NCI-H2227 (cell line): ENCODE data around the gene SLC10A7.

Experiments
- DNase-seq: peaks from one replicate; lab custom pipeline; 2025; ENCODE audit not compliant: unreplicated experiment; lab: John Stamatoyannopoulos, UW

Gene SLC10A7

DNA sequence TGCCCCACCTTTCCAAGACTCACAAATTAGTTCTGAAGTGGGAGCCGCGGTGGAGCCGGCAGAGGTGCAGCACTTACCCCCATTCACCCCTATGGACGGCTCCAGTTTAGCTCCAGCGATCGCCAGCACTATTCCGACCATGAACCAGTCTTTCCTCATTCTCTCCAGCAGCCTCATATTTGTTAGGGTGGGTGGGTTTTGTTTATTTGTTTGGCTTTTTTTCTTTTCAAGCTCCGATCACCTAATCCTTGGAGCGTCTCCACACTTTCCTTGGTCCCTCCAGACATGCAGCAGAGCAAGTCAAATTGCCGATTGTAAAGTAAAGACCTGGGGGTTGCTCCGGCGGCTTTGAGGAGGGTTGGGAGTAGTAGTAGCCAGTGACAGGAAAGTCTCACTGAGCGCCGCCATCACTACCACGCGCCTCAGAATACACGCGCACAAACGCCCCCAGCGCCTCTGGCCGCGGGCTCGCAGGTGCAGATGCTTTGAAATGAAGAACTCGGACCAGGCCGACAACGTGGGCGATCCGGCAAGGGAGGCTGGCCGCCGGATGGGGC, at the start of gene SLC10A7:
SLC10A7 (minus strand) TSS at position 400 of the 557 bp plus-strand sequence; CDS start at position 177, 223 bp downstream.
- DNase-seq: peak; percentile 52

- no peak for DNase-seq
Observed at GRCh38 chr4:146567396-146567795, 45.7 kb upstream of the SLC10A7 start.

DNA sequence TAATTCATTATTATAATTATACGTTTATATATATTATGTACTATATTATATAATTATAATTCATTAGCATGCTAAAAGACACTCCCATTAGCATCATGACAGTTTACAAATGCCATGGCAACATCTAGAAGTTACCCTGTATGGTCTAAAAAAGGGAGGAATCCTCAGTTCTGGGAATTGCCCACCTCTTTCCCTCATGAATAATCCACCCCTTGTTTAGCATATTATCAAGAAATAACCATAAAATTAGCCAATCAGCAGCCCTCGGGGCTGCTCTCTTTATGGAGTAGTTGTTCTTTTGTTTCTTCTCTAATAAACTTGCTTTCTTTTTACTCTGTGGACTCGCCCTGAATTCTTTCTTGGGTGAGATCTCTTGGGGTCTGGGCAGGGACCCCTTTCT, 42.8 kb upstream of the SLC10A7 start:
- DNase-seq: no peak

DNA sequence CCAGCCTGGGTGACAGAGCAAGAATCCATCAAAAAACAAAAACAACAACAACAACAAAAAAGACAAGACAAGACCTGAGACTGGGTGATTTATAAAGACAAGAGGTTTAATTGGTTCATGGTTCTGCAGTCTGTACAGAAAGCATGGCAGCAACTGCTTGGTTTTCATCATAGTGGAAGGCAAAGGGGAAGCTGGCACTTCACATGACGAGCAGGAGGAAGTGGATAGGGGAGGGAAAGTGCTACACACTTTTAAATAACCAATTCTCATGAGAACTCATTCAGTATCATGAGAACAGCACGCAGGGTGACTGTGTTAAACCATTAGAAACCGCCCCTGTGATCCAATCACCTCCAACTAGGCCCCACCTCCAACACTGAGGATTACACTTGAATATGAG, 28.4 kb upstream of the SLC10A7 start:
- DNase-seq: no peak

DNA sequence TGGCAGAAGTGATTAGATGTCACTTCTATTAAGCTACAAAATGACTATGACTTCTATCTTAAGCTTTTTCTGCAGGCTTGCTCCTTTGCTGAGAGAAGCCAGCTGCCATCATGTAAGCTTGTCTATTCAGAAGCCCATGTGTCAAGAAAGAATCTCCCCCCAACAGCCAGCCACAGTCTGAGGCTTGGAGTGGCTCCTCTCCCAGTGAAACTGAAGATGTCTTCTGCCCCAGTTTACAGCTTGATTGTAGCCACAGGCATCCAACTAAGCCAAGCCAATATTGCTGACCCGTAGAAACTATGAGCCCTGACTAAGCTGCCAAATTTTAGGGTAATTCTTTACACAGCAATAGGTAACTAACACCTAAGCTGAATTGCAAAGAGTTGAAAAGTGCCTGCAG, 26.7 kb upstream of the SLC10A7 start:
- no peak for DNase-seq

GRCh38 chr4:146545102-146545501, 23.4 kb upstream of the SLC10A7 start:
- no peak for DNase-seq

DNA sequence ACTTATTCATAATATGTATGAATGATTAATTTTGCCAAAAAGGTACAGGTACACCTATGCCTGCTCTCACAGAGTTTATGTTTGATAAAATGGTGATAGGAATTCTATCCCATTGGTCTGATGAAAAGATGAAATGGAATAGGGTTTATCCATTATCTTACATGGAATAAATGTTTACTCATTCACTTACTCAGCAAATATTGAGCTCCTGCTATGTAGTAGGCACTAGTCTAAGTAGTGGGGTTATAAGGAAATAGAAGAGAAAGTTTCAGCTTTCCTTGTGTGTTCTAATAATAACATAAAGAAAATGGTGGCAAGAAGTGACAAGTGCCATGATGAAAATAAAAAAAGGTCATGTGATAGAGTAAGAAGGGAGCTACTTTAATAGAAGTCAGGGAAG, 12.4 kb upstream of the SLC10A7 start:
- DNase-seq: no peak

DNA sequence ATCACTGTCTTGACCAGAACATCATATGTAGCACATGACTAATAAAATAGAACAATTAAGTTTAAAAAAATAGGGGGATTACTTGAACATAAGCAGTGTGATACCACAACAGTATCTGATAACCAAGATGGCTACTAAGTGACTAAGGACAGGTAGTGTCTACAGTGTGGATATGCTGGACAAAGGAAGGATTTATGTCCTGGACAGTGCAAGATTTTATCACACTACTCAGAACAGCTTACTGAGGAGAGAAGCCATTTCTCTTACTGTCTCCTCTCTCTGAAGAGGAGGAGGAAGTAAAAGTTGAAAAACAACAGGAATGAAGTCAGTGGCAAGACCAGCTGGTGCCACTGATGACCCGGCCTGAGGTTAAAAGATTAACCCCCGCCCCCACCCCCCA, 4.0 kb upstream of the SLC10A7 start:
- DNase-seq: no peak

- no peak for DNase-seq
Observed at GRCh38 chr4:146524663-146525062, 2.9 kb upstream of the SLC10A7 start.

DNA sequence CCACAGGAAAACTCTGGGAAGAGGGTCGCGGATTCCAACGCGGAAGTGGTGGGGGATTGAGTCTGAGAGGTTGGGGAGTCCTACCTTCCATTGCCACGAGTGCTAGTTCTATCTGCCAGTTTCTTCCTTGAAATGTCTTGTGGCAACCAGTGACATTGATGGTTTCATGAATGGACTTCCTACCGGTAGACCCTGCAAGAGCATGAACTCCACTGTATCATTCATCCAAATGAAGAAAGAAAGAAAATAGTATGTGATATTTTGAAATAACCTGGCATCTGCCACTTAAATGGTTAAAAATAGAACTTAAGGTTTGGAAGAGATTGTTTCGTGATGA, 1.1 kb upstream of the SLC10A7 start:
- DNase-seq: peak; percentile 3

DNA sequence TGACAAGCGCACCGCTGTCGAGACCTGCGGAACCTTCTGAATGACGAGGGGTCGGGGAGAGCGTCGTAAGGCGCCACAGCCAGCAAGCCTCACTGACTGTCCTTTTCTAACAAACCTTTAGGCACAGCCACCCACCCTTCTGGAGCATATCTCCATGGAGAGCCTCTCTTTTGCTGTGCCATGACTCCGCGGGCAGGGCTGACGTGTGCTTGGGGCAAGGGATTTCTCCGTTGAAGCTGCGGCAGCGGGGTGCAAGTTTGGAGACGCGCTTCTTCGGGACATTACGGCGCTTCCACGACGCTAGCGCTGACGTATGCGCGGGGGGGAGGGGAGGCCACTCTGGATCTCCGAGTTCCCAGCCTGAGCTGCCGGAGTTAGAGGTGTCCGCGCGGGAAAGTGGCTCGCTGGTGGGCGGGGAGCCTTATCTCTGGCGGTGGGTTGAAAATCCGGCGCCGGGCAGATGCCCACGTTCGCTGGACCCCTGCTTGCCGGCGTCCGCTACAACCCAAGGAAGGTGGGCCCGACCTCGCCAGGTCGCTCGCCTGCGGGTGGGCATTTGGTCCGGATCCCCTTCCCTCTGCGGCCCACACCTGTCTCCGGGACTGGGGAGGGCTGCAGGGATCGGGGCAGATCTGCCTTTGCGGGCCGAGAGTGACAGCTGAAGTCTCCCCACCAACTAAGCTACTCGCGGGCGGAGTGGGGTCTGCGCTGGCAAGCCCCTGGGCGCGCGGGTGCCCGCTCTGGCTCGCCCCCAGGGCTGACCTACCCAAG, 543 bp upstream of the SLC10A7 start:
- peak; percentile 71 for DNase-seq

- peak; percentile 0 for DNase-seq
Observed at GRCh38 chr4:146520896-146521540, 722 bp downstream of the SLC10A7 start.

DNA sequence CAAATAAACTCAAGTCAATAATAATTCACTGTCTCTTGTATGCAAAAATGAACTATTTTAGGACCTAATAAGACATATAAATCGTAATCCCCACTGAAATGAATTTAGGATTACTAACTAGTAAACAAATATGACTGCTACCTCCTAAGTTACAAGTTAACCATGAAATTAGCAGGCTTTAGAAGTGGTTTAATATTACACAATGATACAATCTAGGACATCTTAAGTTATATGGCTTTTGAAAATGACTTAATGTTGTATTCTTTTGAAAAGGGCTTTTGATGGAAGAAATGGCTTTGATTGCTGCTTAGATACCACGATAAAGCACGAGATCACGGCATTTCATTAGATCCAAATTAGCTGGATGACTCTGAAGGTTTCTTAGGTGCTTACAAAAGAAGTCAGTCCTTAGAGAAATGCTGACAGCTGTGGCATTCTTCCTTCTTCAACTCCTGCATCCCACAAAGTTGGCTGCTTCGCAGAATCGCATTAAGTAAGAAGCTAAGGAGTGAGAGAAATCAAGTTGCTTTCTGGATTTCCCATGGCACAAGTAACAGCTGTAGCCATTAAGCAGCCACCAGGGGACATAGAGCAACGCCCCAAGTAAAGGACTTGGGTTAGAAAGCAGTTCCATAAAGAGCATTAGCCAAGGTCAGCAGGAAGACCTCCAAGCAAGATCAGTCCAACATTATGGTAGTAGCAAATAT, 6.9 kb downstream of the SLC10A7 start:
- no peak for DNase-seq

DNA sequence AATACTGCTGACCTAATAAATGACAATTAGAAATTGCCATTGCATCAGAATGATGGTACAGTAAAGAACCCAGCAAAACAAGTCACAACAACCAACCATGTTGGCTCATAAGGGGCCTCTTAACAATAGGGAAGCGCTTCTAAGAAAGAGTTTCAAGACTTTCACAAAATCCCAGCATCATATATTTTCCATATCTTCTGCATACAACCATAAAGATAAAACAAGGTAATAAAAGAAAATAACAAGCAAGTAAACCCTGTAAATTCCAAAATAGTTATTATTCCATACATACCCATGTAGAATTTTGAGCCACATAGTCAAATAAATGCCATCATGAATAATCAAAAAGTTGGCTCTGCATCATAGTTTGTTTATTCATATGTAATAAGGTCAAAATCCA, 8.2 kb downstream of the SLC10A7 start:
- DNase-seq: no peak

DNA sequence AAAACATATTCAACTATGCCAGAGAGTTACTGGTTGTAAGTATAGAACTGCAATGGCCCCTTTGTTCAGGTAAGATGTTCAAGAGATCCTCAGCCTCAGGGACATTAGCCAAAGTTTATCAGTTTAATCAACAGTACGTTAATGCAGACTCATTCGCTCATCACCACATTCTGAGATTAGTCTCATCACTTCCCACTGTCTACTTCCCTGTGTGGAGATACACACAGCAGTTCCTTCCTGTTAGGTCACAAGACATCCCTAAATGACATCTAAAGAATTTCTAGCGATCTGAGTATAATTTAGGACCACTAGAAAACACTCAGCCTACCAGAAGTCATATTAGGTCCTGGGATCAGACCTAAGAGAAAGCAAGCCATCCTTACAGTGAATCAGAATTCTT, 10.4 kb downstream of the SLC10A7 start:
- no peak for DNase-seq

DNA sequence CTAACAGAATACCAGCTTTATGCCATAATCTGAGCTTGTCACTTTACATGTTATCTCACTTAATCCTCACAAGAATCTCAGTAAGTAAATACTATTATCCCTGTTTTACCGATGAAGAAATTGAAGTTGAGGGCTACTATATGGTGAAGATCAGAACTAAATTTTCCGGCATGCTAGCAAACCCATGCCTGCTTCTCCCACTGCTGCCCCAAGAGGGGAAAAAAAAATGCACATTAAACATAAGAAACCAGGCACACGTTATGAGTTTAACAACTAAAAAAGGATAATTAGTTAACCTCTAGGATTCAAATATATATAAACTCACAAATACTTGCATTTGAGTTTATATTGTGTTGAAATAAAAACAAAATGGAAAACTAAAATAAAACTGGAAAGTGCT, 10.8 kb downstream of the SLC10A7 start:
- no peak for DNase-seq

DNA sequence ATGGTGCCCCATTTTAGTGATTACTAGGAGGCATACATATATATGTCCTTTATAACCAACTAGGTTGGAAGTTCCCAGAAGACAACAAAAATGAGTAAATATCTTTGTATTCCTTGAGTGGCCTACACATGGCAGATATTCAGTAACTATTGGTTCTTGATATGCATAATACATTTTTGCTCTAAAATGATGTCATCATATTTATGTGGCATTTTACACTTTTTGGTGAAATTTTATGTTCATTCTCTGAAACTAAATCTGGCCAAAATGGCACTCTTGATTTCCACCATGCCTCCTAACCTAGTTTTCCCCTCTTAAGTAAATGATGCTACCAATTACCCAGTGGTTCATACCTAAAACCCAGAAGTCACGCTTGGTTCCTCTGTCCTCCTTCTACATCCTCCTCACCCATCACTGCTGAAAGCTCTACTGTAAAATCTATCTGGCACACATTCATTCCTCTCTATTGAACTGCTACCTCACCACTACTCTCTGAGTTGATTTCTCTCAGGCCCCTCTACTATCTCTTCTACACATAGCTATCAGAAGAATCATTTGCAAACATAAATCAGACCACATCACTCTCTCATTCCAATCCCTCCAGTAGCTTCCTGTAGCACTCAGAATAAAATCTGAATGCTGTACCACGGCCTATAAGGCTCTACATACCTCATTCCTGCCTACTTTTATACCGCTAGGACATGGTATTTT, 13.4 kb downstream of the SLC10A7 start:
- no peak for DNase-seq

DNA sequence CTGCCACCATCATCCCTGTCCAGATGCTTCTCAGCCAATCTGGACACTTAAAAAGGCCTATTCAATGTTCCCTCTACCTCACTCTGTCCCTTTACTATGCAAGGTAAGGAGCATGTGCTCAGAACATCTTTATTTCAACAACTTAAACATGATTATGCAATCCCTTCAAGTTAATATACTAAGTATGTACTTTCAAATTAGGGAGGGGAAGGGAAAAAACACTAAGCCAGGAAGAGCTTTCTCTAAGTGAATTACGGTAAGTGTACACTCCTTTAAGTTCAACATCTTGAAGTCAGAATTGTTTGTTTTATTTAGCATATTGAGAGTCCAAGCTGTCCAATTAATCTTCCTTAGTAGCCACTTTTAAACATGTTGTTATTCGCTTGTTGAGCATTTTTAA, 14.1 kb downstream of the SLC10A7 start:
- DNase-seq: no peak

- no peak for DNase-seq
Observed at GRCh38 chr4:146506272-146506671, 15.5 kb downstream of the SLC10A7 start.

DNA sequence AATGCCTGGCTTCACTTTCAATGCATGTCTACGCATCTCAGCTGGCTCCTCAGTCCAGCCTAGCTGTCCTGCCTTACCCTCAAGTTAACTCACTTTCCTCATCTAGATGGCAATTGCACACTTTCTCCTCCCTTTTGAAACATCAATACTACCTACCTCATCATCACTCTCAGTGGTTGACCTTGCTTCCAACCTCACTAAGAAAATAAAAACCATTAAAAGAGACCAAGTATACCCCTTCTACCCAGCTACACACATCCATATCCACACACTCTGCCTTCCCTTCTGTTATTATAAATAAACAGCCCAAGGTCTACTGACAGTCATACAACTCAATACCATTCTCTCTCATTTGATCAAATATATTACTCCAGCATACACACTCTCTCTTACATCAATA, 21.5 kb downstream of the SLC10A7 start:
- no peak for DNase-seq

- no peak for DNase-seq
Observed at GRCh38 chr4:146498291-146498690, 23.4 kb downstream of the SLC10A7 start.
